Hepatocyte (in vitro differentiated cells): Measurements from ENCODE around the gene NR6A1.

Experiments used
- EZH2 ChIP-seq: fragments of 200-600 bp; sonication (generic); IDR thresholded peaks from 2 replicates; pipeline ENCODE4 v1.6.1; 2016; ENCODE audit warnings: antibody characterized with exemption, mild to moderate bottlenecking, borderline replicate concordance
- TF ChIP-seq, protein P1 (sequence below): fragments of 200-600 bp; sonication (generic); IDR thresholded peaks from 2 replicates; pipeline ENCODE4 v1.5.1; 2016; ENCODE audit warnings: antibody characterized with exemption, mild to moderate bottlenecking; ENCODE audit not compliant: poor library complexity

DNA sequence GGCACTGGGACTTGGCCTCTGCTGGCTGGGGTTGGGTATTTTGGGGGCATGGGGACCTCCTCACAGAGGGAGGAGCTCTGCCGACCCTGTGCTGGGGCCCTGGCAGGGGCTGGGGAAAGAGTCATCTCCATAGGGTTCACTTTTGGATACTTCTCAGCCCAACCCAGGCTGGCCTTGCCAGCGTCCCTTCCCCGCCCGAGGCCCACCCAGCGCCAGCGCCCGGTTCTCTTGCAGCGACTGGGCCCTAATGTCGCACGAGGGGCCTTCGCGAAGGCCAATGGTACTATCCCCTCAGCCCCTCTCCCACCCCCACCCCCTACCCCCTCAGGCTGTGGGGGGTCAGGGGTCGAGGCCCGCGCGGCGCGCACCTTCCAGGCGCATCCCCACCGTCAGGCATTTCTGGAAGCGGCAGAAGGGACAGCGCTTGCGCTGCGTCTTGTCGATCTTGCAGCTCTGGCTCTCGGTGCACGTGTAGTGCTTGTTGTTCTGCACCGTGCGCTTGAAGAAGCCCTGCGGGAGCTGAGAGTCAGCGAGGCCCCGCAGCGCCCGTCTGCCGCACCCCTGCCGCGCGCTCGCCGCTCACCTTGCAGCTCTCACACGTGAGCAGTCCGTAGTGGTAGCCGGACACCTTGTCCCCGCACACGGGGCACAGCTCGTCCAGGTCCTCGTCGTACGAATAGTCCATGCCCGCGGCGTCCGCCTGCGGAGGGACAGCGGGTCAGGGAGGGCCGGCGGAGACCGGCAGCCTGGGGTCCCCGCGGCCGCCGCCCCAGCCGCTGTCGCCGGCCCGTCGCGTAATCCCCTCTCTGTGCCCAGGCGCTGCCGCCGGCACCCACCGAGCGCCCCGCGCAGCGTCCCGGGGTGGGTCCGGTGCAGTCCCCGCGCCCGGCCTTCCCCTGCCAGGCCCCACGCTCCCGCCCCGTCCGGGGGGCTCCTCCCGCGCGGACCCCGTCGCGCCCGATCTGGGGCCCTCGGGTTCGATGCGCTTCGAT lies 268.1 kb downstream of the NR6A1 start:
- TF ChIP-seq EZH2, result peak; percentile 21
- TF ChIP-seq, protein P1, sequence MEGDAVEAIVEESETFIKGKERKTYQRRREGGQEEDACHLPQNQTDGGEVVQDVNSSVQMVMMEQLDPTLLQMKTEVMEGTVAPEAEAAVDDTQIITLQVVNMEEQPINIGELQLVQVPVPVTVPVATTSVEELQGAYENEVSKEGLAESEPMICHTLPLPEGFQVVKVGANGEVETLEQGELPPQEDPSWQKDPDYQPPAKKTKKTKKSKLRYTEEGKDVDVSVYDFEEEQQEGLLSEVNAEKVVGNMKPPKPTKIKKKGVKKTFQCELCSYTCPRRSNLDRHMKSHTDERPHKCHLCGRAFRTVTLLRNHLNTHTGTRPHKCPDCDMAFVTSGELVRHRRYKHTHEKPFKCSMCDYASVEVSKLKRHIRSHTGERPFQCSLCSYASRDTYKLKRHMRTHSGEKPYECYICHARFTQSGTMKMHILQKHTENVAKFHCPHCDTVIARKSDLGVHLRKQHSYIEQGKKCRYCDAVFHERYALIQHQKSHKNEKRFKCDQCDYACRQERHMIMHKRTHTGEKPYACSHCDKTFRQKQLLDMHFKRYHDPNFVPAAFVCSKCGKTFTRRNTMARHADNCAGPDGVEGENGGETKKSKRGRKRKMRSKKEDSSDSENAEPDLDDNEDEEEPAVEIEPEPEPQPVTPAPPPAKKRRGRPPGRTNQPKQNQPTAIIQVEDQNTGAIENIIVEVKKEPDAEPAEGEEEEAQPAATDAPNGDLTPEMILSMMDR, result no peak
